GM21381 (cell line): ENCODE measurements around the gene WDR38.

Experiments
- ATAC-seq: cut with Tn5 transposase; IDR thresholded peaks from one replicate; pipeline ENCODE4 v1.9.1; 2021; ENCODE audit warnings: mild to moderate bottlenecking, moderate library complexity; ENCODE audit not compliant: unreplicated experiment

The WDR38 gene

DNA sequence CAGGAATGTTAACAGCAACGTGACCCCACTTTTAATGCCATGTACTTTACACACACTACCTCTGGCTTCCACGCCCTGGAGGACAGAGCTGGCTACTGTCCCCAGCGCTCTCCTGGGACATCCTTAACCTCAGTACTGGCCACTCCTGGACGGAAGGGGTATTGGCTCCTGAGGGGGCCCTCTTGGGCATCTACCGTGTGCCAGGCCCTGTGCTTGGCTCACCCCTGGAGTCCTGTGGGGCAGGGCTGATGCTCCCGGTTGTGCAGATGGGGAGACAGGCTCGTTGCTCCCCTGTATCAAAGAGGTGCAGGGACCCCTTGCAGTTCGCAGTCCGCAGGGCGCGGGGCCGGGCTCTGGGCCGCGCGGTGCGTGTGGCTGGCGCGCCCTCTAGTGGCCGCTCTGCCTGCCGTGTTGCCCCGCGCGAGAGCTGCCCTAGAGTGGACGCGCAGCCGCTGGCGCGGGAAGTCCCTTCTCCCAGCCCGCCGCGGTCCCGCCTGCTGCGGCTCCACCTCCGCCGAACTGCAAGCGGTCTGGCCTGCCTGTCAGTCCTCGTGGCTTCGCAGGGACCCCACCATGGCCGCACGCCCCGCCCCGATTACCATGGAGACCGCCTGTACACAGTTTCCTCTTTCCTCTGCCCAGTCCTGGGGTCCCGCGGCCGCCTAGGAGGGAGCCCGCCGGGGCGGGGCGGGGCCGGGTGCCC is at the start of gene WDR38:
TSS of gene WDR38 (plus strand) at position 632 of the 703 bp plus-strand sequence. CDS start 72 bp downstream, outside the sequence.
- ATAC-seq, result peak; percentile 81

GRCh38 chr9:124803911-124804310 is 49.3 kb upstream of the WDR38 start:
- ATAC-seq, result no peak

DNA sequence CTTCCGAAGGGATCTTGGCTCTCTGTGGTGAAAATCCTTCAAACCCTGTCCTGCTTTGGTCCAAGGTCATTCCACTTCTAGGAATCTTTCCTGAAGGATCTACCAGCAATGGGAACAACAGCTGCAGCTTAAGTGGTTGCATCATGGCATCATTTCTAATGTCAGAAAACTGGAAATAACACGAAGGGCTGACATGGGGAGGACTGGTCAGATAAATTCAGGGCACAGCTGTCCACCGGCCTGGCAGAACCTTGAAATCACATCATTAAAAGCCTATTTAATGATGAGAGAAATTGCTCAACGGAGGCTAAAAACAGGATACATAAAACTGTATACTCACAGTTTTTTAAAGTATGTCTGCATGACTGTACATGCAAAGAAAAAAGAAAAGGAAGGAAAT is 48.1 kb upstream of the WDR38 start:
- no peak for ATAC-seq

GRCh38 chr9:124808246-124808956 is 44.9 kb upstream of the WDR38 start:
- ATAC-seq, result no peak

DNA sequence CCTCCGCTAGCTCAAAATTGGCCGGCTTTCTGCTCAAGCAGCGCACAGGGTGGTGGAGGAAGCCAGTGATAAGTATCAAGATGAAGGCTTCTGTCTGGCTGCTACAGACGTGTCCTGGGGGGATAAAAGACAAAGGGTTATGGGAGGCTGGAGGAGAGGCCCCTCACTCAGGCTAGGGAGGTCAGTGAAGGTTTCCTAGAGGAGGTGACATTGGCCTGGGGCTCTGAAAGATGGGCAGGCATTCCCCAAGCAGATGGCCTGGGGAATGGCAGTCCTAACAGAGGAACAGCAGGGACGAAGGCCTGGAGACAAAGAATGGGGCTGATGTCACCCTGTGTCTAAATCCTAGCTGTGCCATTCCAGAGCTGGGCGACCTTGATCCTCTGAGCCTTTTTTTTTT is 44.0 kb upstream of the WDR38 start:
- ATAC-seq, result no peak

GRCh38 chr9:124809741-124810500 is 43.3 kb upstream of the WDR38 start:
- no peak for ATAC-seq

GRCh38 chr9:124810663-124811355 is 42.5 kb upstream of the WDR38 start:
- ATAC-seq, result no peak

DNA sequence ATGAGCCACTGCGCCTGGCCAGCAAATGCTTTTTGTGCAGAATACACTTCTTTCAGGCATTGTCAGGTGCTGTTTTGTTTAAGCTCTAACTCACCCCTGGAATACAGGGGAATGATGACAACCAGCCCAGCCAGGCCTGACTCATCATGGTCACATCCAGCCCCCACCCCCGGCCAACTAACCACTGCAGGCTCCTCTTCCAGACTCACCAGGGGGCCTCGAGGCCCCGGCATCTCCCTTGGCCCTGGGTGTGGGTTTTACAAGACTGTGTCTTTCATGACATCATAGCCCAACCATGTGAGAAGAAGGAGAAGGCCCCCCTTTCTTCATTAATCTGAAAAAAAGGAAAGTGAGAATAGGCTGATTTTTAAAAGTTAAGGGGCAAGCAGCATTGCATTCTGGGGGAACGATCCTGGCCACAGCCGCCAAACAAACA is 40.8 kb upstream of the WDR38 start:
- no peak for ATAC-seq

GRCh38 chr9:124813041-124813440 is 40.2 kb upstream of the WDR38 start:
- no peak for ATAC-seq

DNA sequence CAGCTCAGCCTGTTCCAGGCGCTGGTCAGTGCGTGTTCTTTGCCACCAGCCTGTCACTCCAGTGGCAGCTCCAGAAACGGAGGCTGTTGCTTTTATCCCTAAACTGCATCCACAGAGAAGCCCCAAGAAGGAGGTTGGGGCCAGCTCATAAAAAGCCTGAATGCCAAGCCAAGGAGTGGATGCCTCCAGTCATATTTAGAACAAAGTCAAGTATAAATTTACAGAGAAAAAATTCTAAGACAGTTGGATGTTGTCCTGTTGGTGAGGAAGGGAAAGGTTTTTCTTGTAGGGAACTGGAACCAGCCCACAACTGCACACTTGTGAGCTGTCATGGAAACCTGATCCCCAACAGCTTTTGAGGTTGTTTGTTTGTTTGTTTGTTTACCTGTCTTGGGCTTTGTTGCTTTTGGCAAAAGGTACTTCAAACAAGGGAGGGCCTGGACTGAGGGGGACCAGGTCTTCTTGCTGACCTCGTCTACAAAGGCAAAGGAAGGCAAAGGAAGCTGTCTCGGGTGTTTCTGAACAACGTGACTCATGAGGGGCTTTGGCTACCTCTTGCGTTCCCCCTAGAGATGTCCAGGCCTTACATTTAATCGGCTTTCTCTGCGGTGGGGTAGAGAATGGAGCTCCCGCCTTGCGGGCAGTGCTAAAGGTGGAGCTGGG is 39.6 kb upstream of the WDR38 start:
- no peak for ATAC-seq

DNA sequence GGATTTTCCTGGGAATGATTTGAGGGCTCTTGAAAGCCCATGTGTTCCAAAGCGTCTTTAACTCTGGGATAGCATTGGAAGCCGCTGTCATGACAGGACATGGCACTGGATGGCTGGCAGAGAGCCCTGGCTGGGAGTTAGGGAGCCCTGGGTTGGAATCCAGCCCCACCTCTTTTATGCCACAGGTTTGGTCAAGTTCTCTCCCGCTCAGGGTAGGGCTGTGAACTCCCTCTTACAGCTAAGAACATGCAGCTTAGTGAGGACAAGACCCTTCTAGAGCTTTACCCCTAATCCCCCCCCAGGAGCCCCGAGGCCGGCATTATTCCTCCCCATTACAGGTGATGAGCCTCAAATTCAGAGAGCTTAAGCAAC is 39.1 kb upstream of the WDR38 start:
- no peak for ATAC-seq

DNA sequence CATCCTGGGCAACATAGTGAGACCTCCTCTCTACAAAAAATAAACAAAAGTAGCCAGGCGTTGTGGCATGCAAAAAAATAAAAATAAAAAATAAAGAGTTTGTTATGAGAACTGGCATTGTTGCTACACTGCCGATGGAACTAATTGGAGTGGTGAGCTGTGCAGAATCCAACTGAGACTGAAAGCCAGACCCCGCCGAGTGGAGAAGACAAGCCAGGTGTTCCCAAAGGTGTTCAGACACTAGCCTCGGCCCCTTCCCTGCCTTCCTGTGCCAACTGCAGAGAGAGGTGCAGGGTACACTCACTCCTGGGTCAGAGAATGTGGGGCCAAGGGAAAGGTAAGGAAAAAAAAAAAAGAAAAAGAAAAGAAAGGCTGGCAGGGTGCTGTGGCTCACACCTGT is 37.7 kb upstream of the WDR38 start:
- no peak for ATAC-seq

DNA sequence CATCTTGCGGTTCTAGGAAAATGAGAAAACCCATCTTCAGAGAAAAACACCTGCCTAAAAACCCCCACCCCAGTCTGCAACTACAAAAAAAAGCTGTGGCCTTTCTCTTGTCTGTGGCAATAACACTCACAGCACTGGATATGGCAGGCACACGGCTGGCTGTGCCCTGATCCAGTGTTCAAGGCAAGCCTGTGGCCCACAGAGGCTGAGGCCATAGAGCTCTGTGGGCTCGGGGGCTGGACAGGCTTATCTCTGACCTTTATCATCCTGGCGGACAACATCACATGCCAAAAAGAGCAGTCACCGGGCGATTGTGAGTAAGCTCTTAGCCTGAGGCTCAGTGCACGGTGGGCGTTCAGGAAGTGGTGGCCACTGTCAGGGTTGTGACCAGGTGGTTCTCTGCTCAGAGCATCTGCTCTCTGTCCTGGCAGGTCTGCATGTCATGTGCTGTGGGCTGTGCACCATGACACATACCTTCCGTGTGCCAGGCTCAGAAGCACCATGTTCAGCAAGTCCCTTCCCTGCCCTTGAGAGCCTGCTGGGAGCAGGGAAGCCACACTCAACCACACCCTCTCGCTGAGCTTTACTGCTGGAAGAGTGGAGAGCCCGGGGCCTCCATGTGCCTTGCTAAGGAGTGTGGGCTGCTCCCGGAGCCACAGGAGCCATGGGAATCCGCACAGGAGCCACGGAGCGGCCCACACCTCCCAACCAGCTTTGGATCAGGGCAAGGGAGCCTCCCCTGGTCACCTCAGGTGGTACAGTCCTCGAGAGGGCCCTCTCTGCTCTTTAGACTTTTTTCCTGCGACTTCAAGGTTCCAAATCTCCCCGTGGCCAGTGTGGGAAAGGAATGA is 34.6 kb upstream of the WDR38 start:
- no peak for ATAC-seq

DNA sequence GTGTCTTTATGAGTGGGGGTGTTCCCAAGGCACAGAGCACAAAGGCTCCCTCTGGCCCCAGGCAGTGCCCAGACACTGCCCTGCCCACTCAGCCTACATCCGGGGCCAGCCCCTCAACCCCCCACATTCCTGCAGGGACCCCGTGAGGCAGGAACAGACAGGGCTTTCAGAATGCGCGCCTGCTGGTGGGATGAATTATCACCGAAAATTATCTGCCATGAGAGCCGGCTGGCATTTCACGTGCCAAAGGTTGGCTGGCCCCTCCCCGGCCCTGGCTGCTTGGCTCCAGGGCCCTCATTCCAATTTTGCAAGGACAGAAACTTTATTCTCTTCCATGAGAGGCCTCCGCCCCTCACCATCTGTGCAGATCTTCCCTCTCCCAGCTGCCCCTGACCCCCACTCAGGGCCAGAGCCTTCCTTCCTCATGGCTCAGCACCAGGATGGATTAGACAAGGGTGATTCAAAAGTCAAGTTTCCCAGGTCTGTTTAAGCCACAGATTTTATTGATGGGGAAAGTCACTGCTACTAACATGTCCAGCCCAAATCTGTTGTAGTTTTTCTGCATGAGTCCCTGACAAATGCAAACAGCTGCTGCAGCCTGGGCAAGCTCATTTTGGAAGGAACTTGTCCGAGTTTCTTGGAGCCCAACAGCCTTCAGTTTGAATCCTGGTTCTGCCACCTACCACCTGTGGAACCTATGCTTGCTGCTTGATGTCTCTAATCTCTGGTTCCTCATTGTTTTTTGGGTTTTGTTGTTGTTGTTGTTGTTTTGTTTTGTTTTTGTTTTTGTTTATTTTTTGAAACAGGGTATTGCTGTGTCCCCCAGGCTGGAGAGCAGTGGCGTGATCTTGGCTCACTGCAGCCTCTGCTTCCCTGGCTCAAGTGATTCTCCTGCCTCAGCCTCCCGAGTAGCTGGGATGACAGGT is 32.3 kb upstream of the WDR38 start:
- ATAC-seq, result no peak

DNA sequence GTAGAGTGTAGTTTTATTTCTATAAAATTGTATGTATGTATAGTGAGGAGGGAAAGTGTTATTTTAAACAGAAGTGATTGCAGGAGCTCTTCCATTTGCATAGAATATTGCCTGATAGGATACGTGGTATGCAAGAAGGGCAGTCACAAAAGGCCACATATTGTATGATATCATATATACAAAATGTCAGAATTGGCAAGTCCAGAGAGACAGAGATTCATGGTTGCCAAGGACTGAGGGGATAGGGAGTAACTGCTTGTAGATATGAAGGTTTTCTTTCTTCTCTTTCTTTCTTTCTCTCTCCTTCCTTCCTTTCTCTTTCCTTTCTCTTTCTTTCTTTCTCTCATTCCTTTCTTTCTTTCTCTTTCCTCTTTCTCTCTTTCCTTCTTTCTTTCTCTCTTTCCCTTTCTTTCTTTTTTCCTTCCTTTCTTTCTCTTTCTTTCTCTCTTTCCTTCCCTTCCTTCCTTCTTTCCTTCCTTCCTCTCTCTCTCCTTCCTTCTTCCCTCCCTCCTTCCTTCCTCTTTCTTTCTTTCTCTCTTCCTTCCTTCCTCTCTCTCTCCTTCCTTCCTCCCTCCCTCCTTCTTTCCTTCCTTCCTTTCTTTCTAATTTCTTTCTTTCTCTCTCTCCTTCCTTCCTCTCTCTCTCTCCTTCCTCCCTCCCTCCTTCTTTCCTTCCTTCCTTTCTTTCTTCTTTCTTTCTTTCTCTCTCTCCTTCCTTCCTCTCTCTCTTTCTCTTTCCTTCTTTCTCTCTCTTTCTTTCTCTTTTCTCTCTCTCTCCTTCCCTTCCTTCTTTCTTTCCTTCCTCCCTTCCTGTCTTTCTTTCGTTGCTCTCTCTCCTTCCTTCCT is 24.5 kb upstream of the WDR38 start:
- ATAC-seq, result no peak

- no peak for ATAC-seq
Measured at GRCh38 chr9:124829334-124829669, 24.0 kb upstream of the WDR38 start.

DNA sequence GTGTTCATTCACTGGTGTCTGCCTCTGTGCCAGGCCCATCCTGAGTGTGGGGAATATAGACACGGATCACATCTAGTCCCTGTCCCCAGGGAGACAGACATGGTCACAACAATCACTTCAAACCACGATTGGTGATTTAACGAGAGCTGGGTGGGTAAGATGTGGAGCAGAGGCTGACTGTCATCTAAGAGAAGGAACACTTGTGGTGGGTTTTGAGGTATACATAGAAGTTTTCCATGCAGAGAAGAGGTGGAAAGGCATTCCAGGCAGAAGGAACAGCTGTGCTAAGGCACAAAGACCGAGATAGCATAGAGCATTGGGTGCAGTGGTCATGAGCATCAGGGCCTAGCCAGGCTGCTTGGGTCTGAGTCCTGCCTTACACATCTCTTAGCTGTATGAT is 22.7 kb upstream of the WDR38 start:
- no peak for ATAC-seq
